ENCODE results near the gene RYR3.

Gene RYR3

DNA sequence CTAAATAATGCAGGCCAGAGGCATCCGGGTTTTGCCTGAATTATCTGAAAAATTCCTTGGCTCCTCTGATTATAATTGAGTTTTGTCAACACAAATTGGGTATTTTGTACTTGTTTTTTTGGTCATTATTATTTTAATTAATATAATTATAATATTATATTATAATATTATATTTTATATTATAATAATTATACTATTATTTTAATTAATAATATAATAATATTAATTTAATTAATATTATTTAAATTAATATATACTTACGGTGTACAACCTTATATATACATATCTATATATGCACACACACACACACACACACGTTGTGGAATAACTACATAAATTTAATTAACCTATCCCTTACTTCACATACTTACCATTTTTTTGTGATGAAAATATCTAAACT lies 73.5 kb downstream of the RYR3 start:
- DNase-seq (ENCODE audit: low read depth) = no peak

GRCh38 chr15:33392453-33392852 lies 81.7 kb downstream of the RYR3 start:
- DNase-seq (ENCODE audit: low read depth) = no peak

DNA sequence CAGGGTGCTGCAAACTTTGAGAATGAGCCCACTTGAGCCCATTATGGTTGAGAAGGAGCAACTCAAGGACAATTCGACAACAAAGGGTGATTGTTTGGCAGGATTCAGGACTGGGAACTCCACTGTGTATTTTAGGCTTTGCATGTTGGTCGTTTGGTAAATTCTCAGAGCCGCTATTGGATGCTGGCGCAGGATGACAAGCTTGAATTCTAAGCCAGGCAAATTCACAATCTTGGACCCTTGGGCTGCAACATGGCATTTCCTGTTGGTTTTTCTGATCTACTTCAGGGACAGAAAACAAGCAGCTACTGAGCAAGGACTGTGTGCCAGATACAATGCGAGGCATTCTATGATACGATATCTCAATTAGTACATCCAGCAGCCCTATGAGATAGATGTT lies 82.8 kb downstream of the RYR3 start:
- DNase-seq (ENCODE audit: low read depth) = no peak

DNA sequence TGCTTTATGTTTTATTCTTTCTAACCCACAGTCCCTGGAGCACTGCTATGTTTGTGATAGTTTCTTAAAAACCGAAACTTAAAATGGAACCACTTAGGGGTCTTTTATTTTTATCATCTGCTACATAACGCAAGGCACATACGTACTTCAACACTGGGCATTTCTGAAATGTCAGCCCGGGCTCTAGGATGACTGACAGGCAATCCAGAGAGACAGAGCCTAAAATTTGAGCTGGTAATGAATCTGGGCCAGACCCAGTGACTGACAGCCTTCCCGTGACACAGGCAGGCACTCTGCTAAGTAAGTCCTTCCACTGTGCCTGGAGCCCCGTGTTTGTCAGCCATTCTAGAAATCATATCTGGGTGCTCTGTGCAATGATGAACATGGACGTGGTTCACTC lies 84.6 kb downstream of the RYR3 start:
- no peak for DNase-seq (ENCODE audit: low read depth)

- DNase-seq (ENCODE audit: low read depth) = no peak
Observed at GRCh38 chr15:33395846-33396245, 85.1 kb downstream of the RYR3 start.

- no peak for DNase-seq (ENCODE audit: low read depth)
Observed at GRCh38 chr15:33396475-33396874, 85.7 kb downstream of the RYR3 start.

GRCh38 chr15:33398555-33398954 lies 87.8 kb downstream of the RYR3 start:
- DNase-seq (ENCODE audit: low read depth) = no peak

GRCh38 chr15:33400941-33401340 lies 90.2 kb downstream of the RYR3 start:
- no peak for DNase-seq (ENCODE audit: low read depth)

DNA sequence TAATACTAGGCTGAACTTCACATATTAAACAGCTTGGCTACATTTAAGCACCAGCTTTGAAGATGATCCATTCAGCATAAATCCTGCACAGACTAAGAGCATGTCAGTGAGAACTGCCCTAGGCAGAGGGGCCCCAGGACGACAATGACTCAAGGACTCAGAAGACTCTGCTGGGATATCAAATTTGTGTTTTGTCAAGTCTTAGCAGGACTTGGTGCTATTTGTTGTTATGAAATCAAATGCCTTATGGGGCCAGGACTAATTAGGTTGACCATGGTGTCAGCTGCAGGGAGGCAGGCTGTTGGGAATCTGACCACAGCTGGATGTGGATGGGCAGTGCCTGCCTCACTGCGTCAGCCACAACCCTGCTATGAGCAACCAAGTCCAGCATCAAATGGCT lies 91.8 kb downstream of the RYR3 start:
- DNase-seq (ENCODE audit: low read depth) = no peak

DNA sequence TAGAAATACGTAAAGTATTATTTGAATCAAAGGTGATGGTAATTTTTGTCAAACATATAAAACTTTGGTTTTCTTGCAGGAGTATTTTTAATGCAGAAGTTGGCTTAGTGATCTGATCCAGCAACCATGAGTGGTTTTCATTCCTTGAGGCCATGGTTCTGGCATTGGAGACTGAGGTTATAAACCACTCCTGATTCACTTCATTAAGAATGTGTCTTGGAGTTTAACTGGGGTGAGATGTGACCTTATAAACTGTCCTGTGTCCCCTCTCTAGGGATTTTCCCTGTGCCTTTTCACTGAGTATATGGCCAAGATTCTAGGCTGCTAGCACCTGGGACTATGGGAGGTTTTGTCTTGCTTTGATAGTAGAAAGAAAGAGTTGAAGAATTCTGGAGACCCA lies 94.3 kb downstream of the RYR3 start:
- DNase-seq (ENCODE audit: low read depth) = no peak

- DNase-seq (ENCODE audit: low read depth) = no peak
Observed at GRCh38 chr15:33411596-33412540, 101.1 kb downstream of the RYR3 start.

DNA sequence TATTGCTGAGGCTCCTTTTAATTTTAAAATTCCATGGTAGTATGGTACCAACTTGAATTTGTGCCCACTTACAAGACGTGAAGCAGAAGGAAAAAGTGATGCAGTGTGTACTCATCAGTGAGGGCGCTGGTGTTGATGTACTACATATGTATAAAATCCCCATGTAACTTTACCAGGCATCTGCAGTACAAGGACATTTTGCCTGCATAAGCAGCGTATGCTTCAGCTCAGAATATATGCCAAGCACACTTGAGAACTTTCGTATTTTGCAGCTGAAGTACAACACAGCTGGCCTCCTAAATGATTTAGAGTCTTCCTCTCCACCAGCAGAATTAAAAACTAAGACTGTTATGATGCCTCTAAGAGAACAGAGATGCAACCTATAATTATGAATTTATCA lies 108.9 kb downstream of the RYR3 start:
- DNase-seq (ENCODE audit: low read depth) = no peak

GRCh38 chr15:33424025-33424424 lies 113.3 kb downstream of the RYR3 start:
- DNase-seq (ENCODE audit: low read depth) = no peak

- no peak for DNase-seq (ENCODE audit: low read depth)
Observed at GRCh38 chr15:33425142-33425541, 114.4 kb downstream of the RYR3 start.

DNA sequence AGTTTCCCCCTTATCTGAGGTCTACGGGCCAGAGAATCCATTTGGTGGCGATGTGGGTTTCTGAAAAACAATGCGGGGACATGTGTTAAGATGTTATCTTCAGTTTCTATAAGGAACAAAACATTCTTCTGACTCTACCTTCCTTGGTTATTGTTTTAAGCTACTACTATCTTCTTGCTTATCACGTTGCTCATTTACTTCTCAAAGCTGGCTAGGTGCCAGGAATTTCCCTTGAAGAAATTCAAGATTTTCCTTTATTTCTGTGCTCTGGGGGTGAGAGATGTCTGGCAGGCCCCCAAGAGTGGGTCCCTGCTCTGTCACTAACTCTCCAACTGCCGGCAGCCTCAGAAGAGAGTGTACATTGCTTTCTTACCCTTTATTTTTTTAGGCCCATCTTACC lies 119.8 kb downstream of the RYR3 start:
- no peak for DNase-seq (ENCODE audit: low read depth)

DNA sequence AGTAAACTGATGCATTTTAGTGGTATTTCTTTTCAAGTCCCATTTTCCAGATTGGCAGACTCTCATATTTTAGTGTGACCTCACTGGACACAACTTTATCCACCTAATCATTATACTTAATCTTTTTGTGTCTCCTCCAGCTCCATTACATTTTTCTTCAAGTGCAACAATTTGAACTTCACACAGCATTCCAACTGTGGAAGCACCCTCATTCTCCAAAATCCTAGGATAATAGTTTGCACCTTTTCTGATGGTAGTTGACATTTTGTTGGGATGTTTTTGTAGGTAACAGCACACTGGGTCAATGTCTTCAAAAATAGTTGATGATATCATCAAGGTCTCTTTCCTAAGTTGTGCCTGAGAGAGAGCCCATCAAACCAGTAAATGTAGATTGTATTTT lies 123.1 kb downstream of the RYR3 start:
- DNase-seq (ENCODE audit: low read depth) = no peak

DNA sequence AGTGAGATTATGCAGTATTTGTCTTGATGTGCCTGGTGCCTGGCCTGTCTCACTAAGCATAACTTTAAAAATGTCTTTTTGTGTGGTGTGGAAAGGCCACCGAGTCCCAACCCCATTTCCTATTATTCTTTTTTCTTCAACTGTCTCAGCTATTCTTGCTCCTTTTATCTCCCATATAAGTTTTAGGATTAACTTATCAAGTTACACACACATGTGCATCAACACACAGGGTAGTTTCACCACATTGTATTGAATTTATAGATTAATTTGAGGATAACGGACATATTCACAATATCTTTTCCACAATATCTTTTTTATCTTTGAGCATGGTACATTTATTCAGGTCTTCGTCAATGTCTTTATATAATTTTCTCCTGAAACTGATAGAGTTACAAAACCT lies 127.6 kb downstream of the RYR3 start:
- no peak for DNase-seq (ENCODE audit: low read depth)

DNA sequence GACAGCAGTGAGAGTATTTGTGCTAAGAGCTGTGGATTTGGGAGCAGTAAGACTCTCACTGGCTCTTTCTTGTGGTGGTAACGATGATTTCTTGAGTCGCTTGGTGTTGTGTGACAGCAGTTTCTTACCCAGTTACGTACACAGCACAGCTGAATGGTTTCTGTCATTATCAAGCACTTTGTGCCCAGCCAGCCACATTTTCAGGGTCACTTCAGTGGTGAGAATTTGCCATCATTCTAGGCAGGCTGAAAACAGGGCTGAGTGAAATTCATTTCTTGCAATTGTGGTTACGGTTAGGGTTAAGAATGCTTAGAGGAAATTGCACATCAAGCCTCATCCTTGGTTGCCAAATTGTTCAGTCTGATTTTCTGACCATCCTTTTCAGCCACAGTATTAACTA lies 130.1 kb downstream of the RYR3 start:
- peak; percentile 33 for DNase-seq (ENCODE audit: low read depth)

- peak; percentile 86 for DNase-seq (ENCODE audit: low read depth)
Observed at GRCh38 chr15:33442449-33442848, 131.7 kb downstream of the RYR3 start.

- DNase-seq (ENCODE audit: low read depth) = no peak
Observed at GRCh38 chr15:33443708-33444107, 132.9 kb downstream of the RYR3 start.

DNA sequence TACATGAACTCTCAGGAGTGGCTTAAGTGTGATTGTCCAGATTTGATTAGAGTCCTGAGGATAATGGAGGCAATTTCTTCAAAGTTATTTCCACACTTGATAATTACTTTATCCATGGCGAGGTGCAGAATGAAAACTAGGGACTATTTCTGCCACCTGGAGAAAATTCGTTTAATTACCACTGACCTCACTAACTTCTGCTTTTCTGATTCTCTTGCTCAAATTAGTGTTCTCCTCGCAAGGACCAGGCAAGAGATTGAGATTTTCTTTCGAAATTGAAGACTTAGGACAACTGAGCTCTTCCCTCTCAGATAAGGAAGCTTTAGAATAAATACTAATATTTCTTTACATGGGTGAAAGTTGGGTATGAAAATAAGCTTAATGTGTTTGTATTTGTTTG lies 135.2 kb downstream of the RYR3 start:
- no peak for DNase-seq (ENCODE audit: low read depth)

DNA sequence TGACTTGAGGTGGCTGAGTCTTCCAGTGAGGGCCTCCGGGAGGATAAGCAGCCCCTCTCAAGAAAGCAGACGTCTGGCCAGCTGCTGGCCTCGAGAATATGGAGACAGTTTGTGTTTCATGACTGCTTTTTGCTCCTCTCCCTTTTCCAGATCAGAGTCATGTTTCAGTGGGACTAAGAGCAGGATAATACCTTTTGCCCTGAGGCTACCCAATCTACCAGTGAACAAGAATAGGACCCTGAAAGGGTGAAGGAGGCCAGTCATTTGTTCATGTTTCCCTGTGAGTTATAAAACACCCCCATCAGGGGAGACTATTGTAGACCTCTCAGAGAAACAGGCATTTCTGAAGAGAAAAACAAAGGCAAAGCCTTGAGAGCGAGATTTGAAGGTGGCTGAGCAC lies 137.4 kb downstream of the RYR3 start:
- no peak for DNase-seq (ENCODE audit: low read depth)

DNA sequence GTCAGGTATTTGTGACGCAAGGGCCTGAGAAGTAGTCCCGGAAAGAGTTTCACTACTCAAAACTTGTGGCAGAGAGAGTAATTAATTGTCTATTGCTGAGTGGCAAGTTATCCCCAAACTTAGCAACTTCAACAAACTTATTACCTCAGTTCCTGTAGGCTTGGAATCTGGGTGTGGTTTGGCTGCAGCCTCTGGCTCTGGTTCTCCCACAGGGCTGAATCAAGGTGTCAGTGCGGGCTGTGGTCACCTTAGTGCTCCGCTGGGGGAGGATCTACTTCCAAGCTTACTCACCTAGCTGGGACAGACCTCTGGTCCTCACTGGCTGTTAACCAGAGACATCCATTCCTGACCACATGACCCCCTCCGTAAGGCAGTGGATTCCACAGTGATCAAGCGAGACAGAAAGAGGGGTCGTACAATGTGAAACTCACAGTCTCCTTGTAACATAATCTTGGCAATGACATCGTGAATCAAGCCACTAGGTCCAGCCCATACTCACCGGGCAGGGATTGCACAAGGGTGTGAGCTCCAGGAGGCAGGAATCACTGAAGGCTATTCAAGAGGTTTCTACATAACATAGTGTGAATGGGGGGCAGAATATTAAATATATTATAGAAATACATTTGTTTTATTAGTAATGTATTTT lies 138.3 kb downstream of the RYR3 start:
- DNase-seq (ENCODE audit: low read depth) = no peak

- no peak for DNase-seq (ENCODE audit: low read depth)
Observed at GRCh38 chr15:33449810-33450209, 139.0 kb downstream of the RYR3 start.

Measured in CMK (cell line).